ENCODE data around the gene ANOS1.
"Not testable (repeated sequence)": the region's sequence is repeated elsewhere in the genome, so short reads cannot be mapped to it uniquely, and the experiment has no call there.

The ANOS1 gene

DNA sequence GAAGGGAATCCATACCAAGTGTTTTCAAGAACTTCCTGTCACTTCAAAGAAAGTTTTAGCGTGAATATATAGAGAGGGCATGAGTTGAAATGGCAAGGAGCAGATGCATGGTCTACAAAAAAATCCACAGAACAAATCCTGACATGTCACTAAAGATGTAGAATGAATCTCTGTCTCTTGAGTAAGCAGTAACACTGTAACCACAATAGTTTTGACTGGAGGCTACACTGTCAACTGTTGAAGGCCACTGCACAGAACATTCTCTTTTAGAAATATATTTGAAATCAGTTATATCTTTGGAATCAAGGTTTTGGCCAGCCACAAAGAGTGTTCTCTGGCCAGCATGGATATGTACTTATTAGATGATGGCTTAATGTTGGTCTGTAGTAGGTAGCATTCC lies 183.5 kb downstream of the ANOS1 start:
- TF ChIP-seq FOXP2 (optimal IDR thresholded peaks at IDR 0.05; ENCODE audit: control extremely low read depth, extremely low read length, insufficient read depth), result no peak
- no peaks in the 10 kb centered on the region for H3K9me3 ChIP-seq (ENCODE audit: low read depth, low read length)
- H3K27ac ChIP-seq, result no peak overlapping the region
- H3K36me3 ChIP-seq (ENCODE audit: insufficient read depth, low read length), result no peaks in the 10 kb centered on the region
- H3K4me3 ChIP-seq, result no peak overlapping the region
- H3K9ac ChIP-seq (ENCODE audit: insufficient read length), result no peak overlapping the region
- no peak for DNase-seq (ENCODE audit: low read depth, low spot score)

DNA sequence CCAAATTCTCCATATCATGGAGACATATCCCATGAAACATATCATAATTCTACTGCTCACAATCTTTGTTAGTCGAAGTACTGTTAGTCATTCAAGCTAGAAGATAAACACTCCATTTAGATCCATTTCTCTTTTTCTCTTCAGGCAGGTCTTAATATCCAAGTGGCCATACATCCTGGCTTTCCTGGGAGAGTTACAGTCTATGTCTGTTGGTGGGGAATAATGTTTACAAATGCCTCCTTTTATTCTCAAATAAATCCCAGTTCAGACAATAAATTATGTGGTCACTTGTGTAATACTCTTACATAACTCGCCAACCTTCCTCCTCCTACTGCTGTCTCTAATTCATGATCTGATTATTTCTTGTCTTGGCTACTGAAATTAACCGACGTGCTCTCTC lies 185.2 kb downstream of the ANOS1 start:
- Histone ChIP-seq H3K9ac (ENCODE audit: insufficient read length) (no peak overlapping the region), H3K4me3 (no peak overlapping the region), H3K9me3 (ENCODE audit: low read depth, low read length) (no peaks in the 10 kb centered on the region), H3K36me3 (ENCODE audit: insufficient read depth, low read length) (no peaks in the 10 kb centered on the region), H3K27ac (no peak overlapping the region)
- TF ChIP-seq FOXP2 (optimal IDR thresholded peaks at IDR 0.05; ENCODE audit: control extremely low read depth, extremely low read length, insufficient read depth) (no peak), EZH2 (IDR thresholded peaks at IDR 0.05) (no peak), POLR2AphosphoS5 (IDR thresholded peaks at IDR 0.05; ENCODE audit: borderline replicate concordance, low read depth, low read length) (no peak)
- DNase-seq (ENCODE audit: low read depth, low spot score), result no peak

DNA sequence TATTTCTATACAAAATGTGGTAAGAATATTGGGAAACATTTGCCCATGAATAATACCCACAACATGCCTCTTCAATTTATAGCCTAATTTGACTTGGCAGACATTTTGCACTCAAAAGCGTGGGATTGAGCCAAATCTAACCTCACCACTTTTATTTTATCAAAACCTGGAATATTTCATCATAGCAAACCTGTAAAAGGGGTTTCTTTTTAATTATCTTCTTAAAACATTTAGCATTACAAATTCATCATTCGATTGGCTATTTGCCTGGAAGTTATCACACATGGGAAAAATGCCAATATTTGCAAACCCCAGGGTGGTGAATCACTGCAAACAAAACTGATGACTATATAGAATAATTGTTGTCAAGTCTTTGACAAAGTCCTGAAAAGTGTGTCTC lies 211.1 kb downstream of the ANOS1 start:
- no peak for TF ChIP-seq EZH2 (IDR thresholded peaks at IDR 0.05)
- no peak for TF ChIP-seq FOXP2 (optimal IDR thresholded peaks at IDR 0.05; ENCODE audit: control extremely low read depth, extremely low read length, insufficient read depth)
- no peak for TF ChIP-seq POLR2AphosphoS5 (IDR thresholded peaks at IDR 0.05; ENCODE audit: borderline replicate concordance, low read depth, low read length)
- no peak for DNase-seq (ENCODE audit: low read depth, low spot score)

DNA sequence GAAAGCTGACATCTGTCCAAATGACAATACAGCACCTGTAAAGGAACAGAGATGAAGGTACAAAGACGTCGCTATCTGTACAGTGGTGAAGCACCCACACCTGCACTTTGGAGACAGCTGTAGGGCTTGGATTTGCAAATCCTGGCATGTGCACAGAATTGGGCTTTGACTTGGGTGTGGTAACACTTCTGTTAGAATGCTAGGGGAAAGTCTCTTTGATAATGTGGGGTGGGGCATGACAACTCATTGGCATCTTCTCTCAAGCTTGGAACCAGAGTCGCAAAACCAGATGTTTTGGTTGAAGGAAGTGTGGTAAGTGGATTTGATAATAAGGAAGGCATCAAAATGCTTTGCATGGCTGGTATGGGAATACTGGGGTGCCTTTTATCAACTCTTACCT lies 211.8 kb downstream of the ANOS1 start:
- no peak for TF ChIP-seq POLR2AphosphoS5 (IDR thresholded peaks at IDR 0.05; ENCODE audit: borderline replicate concordance, low read depth, low read length)
- TF ChIP-seq EZH2 (IDR thresholded peaks at IDR 0.05), result no peak
- no peak for TF ChIP-seq FOXP2 (optimal IDR thresholded peaks at IDR 0.05; ENCODE audit: control extremely low read depth, extremely low read length, insufficient read depth)
- H3K9me3 ChIP-seq (ENCODE audit: low read depth, low read length), result no peaks in the 10 kb centered on the region
- no peak overlapping the region for H3K27ac ChIP-seq
- no peak overlapping the region for H3K4me3 ChIP-seq
- H3K36me3 ChIP-seq (ENCODE audit: insufficient read depth, low read length), result no peaks in the 10 kb centered on the region
- no peak overlapping the region for H3K9ac ChIP-seq (ENCODE audit: insufficient read length)
- no peak for DNase-seq (ENCODE audit: low read depth, low spot score)

More for the DNA sequence above, 211.1 kb downstream of the ANOS1 start:
- H3K27ac ChIP-seq, result no peak overlapping the region
- no peaks in the 10 kb centered on the region for H3K9me3 ChIP-seq (ENCODE audit: low read depth, low read length)
- H3K36me3 ChIP-seq (ENCODE audit: insufficient read depth, low read length), result no peaks in the 10 kb centered on the region
- H3K9ac ChIP-seq (ENCODE audit: insufficient read length), result no peak overlapping the region
- no peak overlapping the region for H3K4me3 ChIP-seq

DNA sequence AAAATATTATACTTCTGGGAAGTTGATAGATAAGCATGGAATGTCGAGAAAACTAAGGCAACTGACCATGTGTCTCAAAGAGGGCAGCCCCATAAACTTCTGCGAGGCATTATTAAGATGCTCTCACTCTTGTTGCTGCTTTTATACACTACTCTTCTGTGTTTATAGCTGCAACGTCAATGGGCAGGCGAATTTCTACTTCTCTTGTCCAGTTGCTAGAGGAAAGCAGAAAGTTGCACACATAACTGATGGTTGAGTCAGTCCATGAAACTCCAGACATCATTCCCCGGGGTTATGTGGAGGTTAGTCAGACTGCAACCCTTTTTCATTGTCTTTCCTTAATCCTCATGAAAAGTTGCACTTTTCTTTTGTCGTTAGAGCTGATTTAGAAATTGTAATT lies 227.5 kb downstream of the ANOS1 start:
- Histone ChIP-seq H3K9ac (ENCODE audit: insufficient read length) (no peak overlapping the region), H3K36me3 (ENCODE audit: insufficient read depth, low read length) (no peaks in the 10 kb centered on the region), H3K4me3 (no peak overlapping the region), H3K9me3 (ENCODE audit: low read depth, low read length) (no peaks in the 10 kb centered on the region), H3K27ac (no peak overlapping the region)
- TF ChIP-seq POLR2AphosphoS5 (IDR thresholded peaks at IDR 0.05; ENCODE audit: borderline replicate concordance, low read depth, low read length), result no peak
- no peak for TF ChIP-seq FOXP2 (optimal IDR thresholded peaks at IDR 0.05; ENCODE audit: control extremely low read depth, extremely low read length, insufficient read depth)
- TF ChIP-seq EZH2 (IDR thresholded peaks at IDR 0.05), result no peak
- DNase-seq (ENCODE audit: low read depth, low spot score), result no peak

DNA sequence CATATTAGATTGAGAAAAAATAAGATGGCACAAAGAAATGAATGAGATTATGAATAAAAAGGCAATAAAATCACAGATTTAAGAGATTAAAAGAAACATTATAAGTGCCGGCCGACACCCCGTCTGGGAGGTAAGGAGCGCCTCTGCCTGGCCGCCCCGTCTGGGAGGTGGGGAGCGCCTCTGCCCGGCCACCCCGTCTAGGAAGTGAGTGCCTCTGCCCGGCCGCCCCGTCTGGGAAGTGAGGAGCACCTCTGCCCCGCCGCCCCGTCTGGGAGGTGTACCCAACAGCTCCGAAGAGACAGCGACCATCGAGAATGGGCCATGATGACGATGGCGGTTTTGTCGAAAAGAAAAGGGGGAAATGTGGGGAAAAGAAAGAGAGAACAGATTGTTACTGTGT lies 229.8 kb downstream of the ANOS1 start:
- H3K36me3 ChIP-seq (ENCODE audit: insufficient read depth, low read length); H3K9ac ChIP-seq (ENCODE audit: insufficient read length); H3K9me3 ChIP-seq (ENCODE audit: low read depth, low read length); H3K4me3 ChIP-seq; H3K27ac ChIP-seq; DNase-seq (ENCODE audit: low read depth, low spot score): not testable (repeated sequence)

DNA sequence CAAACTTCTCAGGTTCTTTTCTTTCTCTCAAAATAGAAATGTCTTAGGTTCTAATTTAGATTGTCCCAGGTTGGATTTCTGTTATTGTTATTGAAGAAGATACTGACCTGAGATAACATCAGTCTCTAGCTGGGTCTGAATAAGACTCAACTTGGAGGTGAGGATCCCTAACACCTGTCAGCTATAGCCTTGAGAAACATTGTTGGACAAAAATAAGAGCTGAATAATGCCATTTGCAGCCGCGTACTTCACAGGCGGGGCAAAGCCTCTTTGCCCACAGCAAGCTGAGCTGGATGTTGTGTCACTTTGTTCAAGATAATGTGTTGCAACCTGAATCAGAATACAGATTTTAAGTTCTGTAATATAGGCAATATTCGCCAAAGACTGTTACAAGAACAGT lies 231.7 kb downstream of the ANOS1 start:
- Histone ChIP-seq H3K36me3 (ENCODE audit: insufficient read depth, low read length) (no peaks in the 10 kb centered on the region), H3K9ac (ENCODE audit: insufficient read length) (no peak overlapping the region), H3K27ac (no peak overlapping the region), H3K4me3 (no peak overlapping the region), H3K9me3 (ENCODE audit: low read depth, low read length) (no peaks in the 10 kb centered on the region)
- no peak for DNase-seq (ENCODE audit: low read depth, low spot score)
- no peak for TF ChIP-seq EZH2 (IDR thresholded peaks at IDR 0.05)
- TF ChIP-seq POLR2AphosphoS5 (IDR thresholded peaks at IDR 0.05; ENCODE audit: borderline replicate concordance, low read depth, low read length), result no peak
- TF ChIP-seq FOXP2 (optimal IDR thresholded peaks at IDR 0.05; ENCODE audit: control extremely low read depth, extremely low read length, insufficient read depth), result no peak

DNA sequence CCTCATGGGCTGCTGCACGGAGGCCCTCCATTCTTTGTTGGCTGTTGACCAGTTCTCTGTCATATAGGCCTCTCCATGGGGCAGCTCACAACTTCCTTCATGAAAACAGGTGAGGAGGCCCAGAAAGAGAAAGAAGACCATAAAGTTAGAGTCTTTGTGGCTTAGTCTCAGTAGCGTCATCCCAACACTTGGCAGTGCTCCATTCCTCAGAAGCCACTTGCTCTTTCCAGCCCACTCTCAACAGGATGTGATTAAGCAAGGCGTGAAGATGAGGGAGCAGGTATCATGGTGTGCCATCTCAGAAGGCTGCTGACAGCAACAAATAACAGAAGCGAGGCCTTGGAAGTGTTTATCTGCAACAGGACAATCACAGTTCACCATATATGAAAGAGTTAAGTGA lies 236.9 kb downstream of the ANOS1 start:
- H3K4me3 ChIP-seq; H3K36me3 ChIP-seq (ENCODE audit: insufficient read depth, low read length); H3K9ac ChIP-seq (ENCODE audit: insufficient read length); DNase-seq (ENCODE audit: low read depth, low spot score); H3K9me3 ChIP-seq (ENCODE audit: low read depth, low read length); H3K27ac ChIP-seq: not testable (repeated sequence)

DNA sequence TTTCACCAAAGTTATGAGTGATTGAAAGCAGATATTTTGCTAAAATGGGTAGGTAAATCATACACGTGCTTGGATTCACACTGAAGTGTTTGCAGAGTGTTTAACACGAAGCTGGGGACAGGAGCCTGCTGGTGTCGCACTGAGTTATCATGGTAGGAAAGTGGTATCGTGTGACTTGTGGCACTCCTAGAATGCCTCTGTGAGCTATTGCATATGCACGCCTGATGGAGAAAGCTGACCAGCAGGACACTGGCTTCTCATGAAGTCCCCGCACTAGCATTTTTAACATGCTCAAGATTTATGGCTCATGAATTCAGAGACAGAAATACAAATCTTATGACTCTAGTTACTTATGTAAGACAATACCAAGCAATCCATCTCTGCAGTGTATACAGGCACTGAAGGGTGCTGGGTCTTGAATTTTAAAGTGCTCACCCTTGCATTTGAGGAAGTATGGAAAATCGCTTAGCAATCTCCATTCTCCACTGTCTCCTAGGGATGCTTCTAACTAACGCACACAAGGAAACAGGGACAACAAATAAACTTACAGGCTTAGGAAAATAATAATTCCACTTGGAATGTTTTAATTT lies 247.5 kb downstream of the ANOS1 start:
- Histone ChIP-seq H3K9me3 (ENCODE audit: low read depth, low read length) (no peaks in the 10 kb centered on the region), H3K36me3 (ENCODE audit: insufficient read depth, low read length) (no peaks in the 10 kb centered on the region), H3K4me3 (no peak overlapping the region), H3K9ac (ENCODE audit: insufficient read length) (no peak overlapping the region), H3K27ac (no peak overlapping the region)
- DNase-seq (ENCODE audit: low read depth, low spot score), result no peak
- no peak for TF ChIP-seq POLR2AphosphoS5 (IDR thresholded peaks at IDR 0.05; ENCODE audit: borderline replicate concordance, low read depth, low read length)
- TF ChIP-seq FOXP2 (optimal IDR thresholded peaks at IDR 0.05; ENCODE audit: control extremely low read depth, extremely low read length, insufficient read depth), result no peak
- TF ChIP-seq EZH2 (IDR thresholded peaks at IDR 0.05), result no peak
